HG03159 (cell line): ENCODE results near the gene CERS5.
A peak's percentile ranks its signal among the peaks of the same experiment; 100 is the strongest.

ENCODE experiments used
- ATAC-seq: cut with Tn5 transposase; IDR thresholded peaks from one replicate; pipeline ENCODE4 v1.9.1; 2021; ENCODE audit warnings: mild to moderate bottlenecking, moderate library complexity; ENCODE audit not compliant: unreplicated experiment

The CERS5 gene

DNA sequence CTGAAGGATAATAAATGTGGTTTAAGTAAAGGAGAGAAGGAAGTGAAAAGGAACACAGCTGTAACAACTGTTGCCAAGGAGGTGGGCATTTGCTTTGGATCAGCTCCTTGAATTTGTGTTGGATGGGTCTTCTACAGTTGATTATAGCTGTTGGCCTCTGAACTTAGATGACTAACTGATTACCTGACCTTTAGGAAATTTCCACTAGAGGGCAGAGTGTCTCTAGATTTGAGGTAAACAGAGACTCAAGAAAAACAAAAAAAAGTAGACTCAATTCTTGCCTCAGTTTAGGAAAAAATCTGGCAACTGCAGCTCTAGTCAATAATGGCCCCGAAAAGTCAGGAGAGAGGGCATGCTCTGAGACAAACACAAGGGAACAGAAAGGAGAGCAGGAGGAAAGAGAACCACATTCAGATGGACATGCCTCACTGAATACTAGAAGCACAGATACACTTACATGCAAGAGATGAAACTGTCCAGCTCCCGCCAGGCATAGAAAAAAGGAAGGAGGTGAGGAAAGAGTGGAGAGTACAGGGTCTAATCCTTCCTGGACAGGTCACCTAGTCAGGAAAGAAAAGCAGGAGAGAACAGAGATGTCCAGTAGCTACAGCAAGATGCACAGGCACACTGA lies 34.5 kb downstream of the CERS5 start:
- ATAC-seq = no peak

DNA sequence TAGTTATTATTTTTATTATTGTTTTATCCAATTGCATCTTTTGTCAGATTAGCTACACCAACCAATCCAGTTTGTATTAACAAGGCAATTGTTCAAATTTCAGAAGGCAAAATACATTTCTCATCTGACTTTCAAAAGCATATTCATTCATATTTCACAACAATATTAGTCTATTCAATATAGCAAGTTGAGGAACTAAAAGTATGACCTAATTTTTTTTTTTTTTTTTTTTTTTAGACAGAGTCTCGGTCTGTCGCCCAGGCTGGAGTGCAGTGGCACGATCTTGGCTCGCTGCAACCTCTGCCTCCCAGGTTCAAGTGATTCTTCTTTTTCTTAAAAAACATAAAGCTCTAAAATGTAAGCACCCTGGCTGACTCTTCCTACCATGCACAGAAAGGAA lies 37.9 kb downstream of the CERS5 start:
- no peak for ATAC-seq

DNA sequence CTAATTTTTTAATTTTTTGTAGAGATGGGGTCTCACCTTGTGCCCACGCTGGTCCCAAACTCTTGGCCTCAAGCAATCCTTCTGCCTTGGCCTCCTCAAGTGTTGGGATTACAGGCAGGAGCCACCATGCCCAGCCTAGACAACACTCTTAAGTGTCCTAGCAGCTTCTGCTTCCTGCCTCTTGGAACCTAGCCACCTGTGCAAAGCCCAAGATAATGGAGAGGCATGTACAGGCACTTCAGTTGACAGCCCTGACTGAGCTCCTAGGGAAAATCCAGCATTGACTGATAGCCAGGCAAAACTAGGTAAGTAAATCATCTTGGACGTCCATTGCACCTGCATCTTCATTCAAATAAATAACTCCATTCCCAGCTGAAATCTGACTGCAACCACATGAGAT lies 39.6 kb downstream of the CERS5 start:
- no peak for ATAC-seq

DNA sequence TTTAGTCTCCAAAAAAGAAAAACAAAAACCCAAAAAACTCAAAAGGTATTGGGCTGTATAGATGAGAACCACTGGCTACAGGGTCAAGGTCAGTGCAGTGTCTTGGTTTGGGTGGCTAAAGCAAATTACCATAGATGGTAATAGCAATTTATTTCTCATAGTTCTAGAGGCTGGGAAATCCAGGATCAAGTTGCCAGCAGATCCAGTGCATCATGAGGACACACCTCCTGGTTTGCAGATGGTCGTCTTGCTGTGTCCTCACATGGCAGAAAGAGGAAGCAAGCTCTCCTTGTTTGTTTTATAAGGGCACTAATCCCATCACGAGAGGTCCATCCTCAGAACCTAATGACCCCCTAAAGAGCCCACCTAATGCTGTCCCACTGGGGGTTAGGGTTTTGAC lies 44.0 kb downstream of the CERS5 start:
- no peak for ATAC-seq

DNA sequence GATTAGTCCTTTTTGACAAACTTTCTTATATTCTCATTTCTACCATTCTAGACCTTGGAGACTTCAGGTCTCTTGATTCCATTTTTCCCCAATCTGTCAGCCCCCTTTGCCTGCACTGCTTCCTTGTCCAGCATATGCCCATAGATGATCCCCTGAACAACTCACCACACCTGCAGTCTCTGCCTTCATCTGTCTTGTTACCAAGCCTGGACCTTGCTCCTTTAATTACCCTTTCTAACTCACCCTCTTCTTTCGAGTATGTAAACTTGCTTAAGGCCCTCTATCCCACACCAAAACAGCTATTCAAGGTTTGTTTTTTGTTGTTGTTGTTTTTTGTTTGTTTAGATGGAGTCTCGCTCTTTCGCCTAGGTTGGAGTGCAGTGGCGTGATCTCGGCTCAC lies 45.5 kb downstream of the CERS5 start:
- ATAC-seq = no peak

DNA sequence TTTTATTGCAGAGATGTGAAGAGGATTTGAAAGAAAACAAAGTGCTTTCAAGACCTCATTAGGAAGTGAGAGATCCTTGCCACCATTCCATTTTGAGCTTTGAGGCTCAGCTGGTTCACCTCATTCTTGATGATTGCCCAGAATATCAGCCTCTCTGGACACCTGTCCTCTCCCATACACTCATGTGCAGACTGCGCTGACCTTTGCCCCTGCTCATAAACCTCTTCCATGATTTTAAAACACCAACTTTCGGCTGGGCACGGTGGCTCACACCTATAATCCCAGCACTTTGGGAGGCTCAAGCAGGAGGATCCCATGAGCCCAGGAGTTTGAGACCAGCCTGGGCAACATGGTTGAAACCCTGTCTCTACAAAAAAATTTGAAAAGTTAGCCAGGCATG lies 46.2 kb downstream of the CERS5 start:
- ATAC-seq = no peak

DNA sequence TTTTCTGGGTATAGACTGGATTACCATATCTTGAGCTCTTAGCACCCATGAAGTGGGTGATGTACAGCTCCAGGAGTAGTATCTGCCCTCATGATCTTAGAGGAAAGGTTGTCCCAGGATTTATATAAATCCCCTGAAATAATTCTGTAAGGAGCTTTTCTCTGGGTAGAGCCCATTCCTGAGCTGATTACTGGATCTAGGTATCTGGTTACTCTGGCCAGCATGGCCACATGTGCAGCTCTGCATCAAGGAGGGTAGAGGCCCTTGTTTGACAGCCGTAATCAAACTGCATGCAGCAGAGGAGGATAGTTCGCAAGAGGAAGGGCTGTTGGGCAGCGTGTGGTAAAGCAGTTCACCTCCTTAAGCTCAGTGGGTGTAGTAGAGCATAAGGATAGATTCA lies 46.6 kb downstream of the CERS5 start:
- no peak for ATAC-seq

DNA sequence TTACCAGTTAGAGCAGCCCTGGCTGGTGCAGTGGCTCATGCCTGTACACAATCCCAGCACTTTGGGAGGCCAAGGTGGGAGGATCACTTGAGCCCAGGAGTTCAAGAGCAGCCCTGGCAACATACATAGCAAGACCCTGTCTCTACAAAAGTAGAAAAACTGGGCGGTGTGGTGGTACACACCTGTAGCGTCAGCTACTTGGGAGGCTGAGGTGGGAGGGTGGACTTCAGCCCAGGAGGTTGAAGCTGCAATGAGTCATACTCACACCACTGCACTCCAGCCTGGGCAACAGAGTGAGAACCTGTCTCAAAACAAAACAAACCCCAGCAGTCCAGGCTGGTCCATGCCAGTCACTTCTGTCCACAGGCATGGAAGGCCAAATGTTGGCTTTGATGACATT lies 47.8 kb downstream of the CERS5 start:
- no peak for ATAC-seq

DNA sequence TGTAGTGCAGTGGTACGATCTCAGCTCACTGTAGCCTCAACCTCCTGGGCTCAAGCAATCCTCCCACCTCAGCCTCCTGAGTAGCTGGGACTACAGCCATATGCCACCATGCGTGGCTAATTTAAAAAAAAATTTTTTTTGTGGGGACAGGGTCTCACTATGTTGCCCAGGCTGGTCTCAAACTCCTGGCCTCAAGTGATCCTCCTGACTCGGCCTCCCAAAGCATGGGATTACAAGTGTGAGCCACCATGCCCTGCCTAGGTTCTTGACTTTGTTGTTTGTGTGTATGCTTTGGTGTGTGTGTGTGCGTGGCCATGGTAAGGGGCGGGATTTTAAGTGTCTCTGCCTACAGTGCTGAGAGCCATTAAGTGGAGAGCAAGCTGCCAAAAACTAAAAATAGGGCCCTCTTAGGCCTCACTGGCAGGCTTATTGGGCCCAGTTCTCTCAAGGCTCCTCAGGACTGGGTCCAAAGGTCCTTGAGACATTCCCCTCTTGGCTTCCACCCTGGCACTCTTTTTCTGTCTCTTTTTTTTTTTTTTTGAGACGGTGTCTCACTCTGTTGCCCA lies 50.0 kb downstream of the CERS5 start:
- no peak for ATAC-seq

DNA sequence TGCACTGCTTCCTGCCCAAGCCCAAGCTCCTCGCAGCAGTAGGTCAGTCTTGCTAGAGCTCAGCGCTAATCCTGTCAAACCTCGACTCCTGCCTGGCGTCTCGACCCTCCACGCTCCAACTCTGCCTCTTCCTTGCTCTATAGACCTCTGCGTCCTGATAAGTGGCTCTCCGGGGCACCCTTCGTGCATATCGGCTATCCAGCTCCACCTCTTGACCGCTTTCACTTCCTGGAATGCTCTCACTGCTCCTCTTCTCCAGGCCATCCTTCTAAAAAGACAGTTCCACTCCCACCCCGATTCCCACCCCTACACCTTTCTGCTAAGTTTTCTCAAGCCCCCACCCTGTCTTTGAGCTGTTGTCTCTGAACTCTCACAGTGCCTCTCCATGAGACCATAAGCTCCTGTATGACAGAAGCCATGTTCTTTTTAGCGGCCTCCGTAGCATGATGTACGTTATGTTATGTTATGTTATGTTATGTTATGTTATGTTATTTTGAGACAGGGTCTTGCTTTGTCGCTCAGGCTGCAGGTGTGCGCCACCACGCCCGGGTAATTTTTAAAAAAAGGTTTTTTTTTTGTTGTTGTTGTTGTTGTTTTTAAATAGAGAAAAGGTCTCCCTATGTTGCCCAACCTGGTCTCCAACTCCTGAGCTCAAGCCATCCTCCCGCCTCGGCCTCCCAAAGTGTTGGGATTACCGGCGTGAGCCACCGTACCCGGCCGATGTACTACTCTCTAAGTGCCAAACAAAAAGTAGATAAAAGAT lies 54.5 kb downstream of the CERS5 start:
- ATAC-seq = no peak

DNA sequence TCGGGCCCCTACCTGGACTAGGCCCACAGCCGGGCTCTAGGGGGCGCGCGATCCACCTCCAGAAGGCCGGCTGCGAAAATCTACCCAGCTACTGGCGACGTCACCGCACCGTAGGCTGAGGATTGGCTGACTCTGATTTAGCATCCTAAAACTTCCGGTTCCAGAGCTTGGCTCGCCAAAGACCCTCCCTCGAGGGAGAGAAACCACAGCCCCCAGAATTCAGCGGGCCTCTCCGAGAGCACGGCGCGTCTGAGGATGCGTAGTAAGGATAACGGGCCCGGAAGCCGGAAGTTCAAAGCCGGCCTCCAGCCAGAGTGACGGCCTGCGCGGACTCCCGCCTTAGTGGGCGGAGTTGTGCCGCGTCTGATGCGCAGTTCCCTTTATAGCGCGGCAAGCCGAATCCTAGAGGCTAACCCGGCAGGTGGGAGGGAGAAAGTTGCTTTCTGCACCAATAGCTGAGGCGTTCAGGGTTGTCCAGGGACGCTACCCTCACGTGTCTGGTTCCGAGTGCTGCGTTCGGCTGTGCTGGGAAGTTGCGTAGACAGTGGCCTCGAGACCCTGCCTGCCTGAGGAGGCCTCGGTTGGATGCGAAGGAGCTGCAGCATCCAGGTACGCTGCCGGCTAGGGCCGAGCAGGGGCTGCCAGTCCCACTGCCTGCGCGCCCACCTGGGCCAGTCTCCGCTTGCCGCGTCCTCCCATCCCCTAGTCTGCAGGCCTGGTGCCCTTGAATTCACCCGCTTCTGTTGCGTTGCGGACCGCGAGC lies 55.3 kb downstream of the CERS5 start, which contains the start of gene COX14:
Gene COX14, plus strand, starts transcription at position 544 of the 763 bp plus-strand sequence. CDS start 7,808 bp downstream, outside the sequence.
- ATAC-seq = peak; percentile 78

DNA sequence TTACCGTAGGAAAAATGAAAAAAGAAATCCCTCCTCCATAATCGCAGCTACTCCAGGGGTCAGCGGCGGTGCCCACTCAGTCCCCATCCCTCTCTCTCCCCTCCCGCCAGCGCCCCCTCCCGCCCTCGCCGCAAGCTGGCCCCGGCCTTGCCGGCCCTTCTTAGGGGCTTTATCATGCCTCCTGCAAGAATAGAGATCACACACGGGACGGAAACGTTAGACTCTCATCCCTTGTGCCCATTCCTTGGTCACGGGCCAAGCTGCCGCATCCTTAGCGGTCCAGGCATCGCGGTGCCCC lies 55.8 kb downstream of the CERS5 start:
- no peak for ATAC-seq

DNA sequence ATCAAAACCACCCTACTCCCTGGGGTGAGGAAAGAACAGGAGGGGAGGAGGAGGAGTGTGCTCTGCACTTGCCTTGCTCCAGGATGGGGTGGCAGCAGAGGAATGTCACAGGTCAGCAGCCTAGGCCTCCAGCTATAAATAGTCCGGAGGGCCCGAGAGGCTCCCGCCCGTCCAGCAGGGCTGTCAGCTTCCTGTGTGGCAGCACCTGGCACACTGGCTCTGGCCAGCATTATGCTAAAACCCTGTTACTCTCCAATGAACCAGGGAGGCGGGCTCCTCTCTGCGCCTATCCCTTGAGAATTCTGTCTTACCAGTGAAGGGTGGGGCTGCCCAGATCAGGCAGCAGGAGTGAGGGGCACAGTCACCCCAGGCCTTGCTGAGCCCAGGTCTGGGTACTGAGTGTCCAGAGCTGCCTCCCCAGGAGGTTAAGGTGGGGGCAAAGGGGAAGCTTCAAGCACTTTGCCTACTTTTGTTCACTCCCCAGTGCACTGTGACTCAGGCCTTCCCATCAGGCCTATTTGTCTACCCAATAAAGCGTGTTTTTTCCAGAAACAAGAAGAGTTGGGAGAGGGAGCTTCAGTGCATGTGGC lies 56.3 kb downstream of the CERS5 start:
- ATAC-seq = no peak

DNA sequence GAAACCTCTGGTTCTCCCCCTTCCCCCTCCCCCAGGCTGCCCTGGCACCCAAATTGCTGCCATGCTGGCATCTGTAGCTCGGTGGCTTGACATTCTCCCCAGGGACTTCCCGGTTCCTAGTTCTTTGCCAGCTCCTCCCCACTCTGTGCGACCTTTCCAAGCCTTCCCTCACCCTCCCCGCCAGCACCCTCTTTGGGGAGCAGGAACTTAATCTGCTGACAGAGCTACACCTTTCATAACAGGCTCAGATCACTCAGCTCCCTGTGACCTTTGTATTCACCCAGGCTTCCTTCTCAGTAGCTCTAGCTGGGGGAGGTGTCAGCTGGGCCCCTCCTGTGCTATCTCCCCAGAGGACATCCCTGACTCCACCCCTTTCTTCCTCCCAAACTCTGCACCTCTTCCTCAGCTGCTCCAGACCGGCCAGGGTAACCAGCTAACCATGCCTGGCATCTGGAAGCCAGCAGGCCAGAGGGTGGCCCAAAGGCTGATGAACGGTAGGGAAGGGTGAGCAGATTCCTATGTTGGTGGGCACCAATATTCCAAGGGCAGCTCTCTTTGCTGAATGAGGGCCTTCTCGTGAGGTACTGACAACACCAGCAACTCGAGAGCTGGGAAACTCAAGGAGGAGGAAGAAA lies 56.9 kb downstream of the CERS5 start:
- ATAC-seq = no peak

DNA sequence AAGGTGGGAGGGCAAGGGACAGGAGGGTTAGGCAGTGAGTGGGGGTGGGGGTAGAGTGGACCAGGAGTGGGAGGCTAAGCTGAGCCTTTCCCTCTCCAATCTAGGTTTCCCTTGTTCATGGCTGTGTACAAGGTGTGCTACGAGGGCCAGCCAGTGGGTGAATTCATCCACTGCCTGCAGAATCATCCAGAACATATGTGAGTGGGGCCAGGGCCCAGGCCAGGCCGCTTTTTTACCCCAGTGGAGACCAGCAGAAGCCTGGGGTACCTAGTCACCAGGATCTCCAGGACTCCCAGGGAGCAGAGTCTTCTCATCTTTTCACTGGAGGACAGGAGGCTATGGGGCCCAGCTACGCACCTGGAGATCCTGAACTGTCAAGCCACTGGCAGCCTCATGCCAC lies 57.9 kb downstream of the CERS5 start:
- no peak for ATAC-seq

DNA sequence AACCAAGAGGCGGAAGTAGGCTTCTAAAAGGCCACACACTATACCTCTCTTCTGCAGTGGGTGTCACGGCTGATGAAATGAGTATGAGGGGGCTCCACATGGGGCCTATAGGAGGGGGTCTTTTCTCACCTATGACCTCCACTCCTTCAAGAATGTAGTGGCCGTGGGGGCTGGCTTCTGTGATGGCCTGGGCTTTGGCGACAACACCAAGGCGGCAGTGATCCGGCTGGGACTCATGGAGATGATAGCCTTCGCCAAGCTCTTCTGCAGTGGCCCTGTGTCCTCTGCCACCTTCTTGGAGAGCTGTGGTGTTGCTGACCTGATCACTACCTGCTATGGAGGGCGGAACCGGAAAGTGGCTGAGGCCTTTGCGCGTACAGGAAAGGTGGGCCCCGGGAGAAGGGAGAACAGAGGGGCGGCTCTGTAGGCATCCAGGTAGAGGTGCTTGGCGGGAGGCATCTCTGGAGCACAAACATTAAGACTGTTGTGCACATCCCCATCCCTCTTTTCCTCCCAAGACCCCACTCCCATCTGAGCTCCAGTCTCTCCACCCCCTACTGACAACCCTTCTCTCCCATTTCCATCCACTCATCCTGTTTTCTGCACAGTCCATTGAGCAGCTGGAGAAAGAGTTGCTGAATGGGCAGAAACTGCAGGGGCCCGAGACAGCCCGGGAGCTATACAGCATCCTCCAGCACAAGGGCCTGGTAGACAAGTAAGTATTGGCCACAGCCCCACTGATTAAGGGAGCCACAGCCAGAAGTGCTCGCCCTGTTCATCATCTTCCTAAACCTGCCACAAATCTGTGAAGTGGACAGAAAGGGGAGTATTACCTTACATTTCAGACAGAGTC lies 59.5 kb downstream of the CERS5 start:
- no peak for ATAC-seq

DNA sequence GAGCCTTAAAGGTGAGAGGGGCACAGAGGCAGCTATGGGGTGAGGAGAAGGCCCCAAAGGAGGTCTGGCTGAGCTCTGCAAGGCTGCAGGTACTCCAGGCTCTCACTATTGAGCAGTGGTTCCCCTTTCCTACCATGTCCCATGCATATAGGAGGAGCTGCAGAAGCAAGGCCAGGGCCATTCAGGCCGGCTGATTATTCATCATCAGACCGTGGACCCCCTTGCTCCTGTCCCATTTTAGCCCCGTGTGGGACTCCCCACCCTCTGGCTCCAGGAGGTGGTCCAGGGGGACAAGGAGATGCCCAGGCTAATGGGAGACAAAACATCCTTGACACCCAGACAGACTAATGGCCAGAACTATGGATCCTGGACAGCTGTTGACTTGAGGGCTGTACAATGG lies 60.3 kb downstream of the CERS5 start:
- no peak for ATAC-seq

DNA sequence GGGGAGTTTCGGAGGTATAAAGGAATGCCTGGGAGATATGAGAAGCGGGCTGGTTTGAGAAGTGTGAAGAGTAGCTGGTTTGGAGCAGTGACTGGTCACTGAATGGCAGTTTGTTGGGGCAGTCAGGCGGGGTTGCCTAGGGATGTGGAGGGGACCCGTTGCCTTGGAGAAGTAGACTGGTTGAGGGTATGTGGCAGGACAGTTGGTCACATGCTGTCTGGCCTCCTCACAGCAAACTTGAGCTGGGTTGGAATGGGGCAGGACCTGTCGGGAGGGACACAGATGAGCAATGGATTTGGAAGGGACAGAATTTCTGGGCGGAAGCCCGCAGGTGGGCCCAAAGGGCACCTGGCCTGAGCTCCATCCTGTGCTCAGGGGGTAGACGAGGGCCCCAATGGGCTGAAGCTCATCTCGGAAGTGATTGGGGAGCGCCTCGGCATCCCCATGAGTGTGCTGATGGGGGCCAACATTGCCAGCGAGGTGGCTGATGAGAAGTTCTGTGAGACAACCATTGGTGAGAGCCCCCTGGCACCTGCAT lies 61.2 kb downstream of the CERS5 start:
- no peak for ATAC-seq

DNA sequence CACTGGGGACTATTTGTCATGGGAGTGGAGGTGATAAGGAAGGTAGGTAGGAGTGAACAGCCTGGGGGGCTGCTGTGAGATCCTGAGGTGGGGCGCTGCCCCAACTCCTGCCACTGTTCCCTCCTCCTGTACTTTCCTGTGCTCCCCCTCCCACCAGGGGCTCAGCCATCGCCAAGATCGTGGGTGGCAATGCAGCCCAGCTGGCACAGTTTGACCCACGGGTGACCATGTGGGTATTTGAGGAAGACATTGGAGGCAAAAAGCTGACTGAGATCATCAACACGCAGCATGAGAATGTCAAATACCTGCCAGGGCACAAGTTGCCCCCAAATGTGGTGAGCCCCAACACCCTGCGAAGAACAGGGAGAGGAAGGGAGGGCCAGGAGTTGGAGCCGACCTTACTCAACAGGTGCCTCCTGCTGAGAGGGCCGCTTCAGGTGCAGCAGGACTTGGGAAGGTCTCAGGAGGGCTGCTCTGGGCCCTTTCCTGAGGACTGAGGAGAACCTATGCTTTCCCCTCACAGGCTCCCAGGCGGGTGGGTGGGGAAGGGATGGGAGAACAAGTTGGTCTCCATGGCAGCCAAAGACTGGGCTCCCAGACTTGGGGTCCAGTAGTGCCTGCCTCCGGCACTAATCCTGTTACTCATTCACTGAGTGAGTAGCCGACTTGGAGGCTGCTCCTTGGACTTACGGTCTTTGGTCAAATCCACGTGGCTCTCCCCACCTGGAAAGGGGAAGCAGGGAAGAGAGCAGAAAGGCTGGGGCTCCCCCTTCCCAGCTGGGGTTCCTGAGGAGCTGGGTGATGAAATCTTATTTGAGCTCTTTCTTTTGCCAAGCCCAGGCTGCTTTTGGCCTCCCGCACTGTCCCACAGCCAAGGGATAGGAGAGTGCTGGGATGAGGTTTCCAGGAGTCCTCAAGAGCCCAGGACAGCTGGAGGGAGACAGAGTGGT lies 62.5 kb downstream of the CERS5 start:
- ATAC-seq = no peak
